RPMI7951 (cell line): ENCODE data around the gene ZBTB11. TPM values are rescaled to one million over a fixed set of nuclear protein-coding genes. Genes with fewer than 3 reads are reported as not detected.
A peak's percentile ranks its signal among the peaks of the same experiment; 100 is the strongest.
"Not testable (repeated sequence)": the region's sequence is repeated elsewhere in the genome, so short reads cannot be mapped to it uniquely, and the experiment has no call there.

Experiments
- DNase-seq: peaks from one replicate; pipeline ENCODE4 v3.0.0-alpha.2; 2012; ENCODE audit warnings: low read depth
- total RNA-seq: library from RNA; depleted of rRNA; stranded (reverse); fragments of >200 nt; shearing (Covaris generic); gene quantifications from 2 replicates; pipeline ENCODE4 v1.2.3, GENCODE V29; 2014; rRNA removed

Gene ZBTB11
- total RNA-seq, result 20.1 and 21.4 TPM in 2 replicates

DNA sequence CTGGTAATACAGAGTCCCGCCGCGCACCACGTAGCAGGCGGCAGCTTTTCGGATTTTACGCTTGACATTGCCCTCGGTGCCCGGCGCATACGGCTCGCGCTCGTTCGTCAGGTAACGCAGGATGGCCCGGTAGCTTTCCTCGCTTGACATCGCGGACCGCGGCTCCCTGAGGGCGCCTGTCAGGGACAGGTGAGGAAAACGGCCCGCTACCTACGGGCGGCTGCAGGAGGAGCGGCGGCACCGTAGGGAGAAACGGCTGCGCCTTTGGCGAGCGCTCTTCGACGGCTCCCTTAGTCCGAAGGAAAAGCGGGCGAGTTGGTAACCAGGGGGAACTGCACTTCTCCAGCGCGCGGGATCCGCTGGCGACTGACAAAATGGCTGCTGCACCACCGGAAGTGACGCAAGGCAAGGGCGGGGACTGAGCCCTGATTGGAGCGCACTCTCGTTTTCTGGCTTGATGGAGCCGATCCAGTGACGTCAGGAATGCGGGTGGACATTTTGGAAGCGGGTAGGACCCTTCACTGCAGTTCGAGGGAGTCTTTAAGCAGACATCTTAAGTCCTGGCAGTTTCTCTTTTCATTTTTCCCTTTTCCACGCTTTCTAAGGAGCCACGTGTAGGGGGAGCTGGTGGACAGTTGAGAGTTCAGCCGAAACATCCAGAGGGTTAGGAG is at the start of gene ZBTB11:
ZBTB11 (minus strand) TSS at position 368 of the 671 bp plus-strand sequence; CDS start at position 150, 218 bp downstream.
- peak; percentile 100 for DNase-seq

DNA sequence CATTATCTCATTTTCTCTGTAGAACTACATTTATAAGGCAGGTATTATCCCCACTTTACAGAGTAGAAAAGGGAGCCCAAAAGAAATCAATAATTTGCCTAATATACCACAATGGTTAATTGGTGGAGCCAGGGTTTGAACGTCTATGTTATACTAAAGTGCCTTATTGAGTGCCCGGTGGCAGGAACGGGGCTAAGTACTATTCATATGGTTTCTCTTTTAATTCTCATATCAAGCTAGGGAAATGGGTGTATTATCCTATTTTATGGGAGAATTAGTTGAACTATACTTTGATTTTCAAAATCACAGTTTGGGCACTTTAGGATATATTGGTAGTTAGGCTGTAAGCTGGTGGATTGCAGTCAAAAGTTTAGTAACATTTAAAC is 49.0 kb upstream of the ZBTB11 start:
- peak; percentile 8 for DNase-seq

- DNase-seq, result peak; percentile 57
Observed at GRCh38 chr3:101725194-101725889, 48.4 kb upstream of the ZBTB11 start.

GRCh38 chr3:101724329-101725193 is 47.6 kb upstream of the ZBTB11 start, which contains the start of gene CEP97:
Gene CEP97, plus strand, starts transcription at chr3:101724614. Its CDS starts 63 bp downstream, at chr3:101724677.
- DNase-seq, result peak; percentile 92

DNA sequence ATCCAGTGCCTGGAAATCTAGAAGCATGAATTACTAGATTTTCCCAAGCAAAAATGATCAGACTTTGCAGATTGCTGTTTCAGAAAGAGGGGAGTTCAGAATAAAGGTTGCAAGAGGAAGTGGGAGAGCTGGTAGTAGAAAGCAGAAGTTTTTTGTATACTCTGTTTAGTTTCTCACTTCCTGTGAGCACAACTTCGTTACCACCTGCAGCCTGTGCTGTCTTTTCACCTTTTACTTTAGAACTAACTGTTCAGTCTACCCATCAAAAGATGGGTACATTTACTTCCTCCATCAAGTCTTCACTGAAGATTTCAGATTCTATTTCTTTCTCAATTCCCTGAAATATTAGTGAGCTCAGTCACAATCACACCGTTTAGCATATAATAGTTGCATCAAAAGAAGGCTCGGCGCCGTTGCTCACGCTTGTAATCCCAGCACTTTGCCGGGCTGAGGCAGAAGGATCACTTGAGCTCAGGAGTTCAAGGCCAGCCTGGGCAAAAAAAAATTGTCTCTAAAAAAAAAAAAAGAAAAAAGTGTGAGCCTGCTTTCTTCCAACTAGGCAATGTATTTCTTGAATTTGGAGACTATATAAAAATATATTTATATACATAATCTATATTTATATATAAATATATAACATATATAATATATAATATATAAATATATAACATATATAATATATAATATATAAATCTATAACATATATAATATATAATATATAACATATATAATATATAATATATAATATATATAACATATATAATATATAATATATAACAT is 45.7 kb upstream of the ZBTB11 start:
- DNase-seq, result no peak

DNA sequence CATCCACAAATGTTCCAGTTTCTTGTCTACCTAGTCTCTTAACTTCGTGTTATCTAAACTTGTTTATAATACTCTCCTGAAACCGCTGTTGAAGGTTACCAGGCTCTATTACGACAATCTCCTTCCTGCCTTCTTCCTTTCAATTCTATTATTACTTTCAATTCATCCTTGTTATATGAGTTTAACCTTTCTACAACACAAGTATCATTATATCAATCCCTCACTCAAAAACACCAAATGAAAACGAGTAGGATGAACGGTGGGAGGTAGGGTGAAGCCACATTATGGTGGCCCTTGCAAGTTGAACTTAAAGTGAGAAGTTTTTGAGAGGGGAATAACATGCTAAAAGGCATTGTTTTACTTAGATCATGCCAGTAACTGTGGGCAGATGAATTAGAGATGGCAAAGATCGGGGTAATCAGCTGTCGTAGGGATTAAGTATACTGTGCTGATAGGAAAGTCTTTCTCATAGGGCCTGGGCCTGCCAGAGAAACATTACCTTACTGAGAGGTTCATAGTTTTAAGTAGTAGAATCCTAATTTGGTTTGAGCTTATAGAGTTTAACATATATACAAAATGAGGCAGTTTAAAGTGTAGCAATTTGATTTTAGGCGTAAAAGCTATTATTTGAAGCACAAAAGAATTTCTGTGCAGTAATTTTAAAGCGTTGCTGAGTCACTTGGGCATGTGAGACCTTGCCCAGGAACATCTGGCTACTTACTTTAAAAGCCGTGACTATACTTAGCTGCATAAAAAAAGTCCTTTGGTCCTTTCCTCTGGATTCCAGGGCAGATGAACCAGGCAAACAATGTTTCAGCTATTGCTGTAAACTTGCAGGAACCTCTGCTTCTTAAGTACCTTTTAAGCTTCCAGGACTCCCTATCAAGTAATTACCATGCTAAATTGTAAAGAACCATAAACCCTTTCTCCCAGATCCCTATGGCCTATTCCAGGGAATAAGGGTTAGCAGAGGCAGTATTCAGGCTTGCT is 44.2 kb upstream of the ZBTB11 start:
- DNase-seq, result peak; percentile 39

DNA sequence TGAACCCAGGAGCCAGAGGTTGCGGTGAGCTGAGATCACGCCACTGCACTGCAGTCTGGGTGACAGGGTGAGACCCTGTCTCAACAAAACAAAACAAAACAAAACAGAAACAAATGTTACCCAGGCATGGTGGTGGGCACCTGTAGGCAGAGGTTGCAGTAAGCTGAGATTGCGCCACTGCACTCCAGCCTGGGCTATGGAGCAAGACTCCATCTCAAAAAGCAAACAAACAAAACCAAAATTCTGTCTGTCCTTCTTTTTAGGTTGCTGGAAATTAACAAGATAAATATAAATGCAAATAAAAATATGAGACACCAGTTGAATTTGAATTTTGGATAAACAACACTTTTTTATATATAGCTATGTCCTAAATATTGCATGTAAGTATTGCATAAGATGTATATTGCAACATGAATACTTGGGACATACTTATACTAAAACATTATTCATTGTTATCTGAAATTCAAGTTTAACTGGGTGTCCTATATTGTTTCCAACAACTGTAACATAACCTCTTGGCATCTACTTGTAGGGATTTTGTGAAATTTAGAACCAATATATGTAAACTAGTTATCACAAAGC is 42.8 kb upstream of the ZBTB11 start:
- no peak for DNase-seq

DNA sequence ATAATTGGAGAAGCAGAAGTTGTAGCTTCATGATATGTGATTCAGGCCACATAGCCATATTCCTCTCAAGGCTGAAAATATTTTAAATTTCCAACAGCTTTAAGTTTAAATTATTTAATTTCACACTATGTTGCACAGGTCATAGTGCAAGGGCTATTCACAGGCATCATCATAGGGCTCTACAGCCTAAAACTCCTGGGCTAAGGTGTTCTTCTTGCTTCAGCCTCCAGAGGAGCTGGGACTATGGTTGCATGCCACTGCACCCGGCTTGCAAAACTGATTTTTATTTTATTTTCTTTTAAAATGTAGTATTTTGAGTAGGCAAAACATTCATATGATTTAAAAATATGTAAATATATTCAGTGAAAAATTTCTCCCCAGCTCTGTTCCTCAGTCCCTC is 41.5 kb upstream of the ZBTB11 start:
- no peak for DNase-seq

GRCh38 chr3:101709126-101709525 is 32.2 kb upstream of the ZBTB11 start:
- no peak for DNase-seq

GRCh38 chr3:101704639-101705038 is 27.7 kb upstream of the ZBTB11 start:
- not testable (repeated sequence) for DNase-seq

- no peak for DNase-seq
Observed at GRCh38 chr3:101703169-101703568, 26.2 kb upstream of the ZBTB11 start.

DNA sequence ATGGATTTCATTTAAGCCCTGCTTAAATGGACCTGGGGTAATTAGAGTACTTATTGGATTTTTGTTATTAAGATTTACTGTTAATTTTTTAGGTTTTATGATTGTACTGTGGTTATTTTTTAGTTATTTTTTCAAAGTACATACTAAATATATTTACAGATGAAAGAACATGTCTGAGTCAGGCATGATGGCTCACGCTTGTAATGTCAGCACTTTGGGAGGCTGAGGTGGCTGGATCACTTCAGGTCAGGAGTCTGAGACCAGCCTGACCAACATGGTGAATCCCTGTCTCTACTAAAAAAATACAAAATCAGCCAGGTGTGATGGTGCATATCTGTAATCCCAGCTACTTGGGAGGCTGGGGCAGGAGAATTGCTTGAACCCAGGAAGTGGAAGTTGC is 25.8 kb upstream of the ZBTB11 start:
- DNase-seq, result no peak

DNA sequence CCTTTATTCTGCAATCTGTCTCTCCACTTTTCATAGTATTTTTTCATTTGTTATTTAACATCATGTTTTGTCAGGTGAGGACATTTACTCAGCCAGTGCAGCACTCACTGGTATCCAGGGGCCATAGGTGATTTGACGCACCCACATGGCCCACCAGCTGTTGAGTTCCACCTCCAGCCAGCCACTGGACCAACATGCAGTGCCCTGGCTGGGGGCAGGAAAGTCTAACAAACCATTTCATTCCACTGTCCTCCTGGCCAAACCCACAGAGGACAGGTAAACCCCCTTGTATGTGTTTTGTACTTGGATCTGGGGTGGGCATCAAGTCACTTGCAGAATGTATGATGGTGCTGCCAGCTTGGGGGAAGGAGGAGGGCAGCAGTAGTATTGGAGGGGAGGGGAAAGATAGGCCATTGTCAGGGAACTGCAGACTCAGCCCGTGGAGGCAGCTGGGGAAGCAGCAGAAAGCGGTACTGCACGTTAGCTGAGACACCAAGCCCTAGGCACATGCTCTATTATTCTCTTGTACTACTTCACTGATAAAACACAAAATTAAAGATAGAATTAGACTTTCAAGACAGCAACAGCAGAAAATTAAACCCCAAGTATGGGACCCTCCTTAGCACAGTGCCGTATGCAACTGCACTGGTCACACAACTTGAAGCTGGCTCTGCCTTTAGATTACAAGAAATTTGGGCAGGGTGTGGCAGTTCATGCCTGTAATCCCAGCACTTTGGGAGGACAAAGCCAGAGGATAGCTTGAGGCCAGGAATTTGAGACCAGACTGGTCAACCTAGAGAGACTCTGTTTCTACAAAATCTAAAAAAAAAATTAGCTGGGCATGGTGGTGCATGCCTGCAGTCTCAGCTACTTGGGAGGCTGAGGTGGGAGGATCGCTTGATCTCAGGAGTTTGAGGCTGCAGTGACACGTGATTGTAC is 25.0 kb upstream of the ZBTB11 start:
- no peak for DNase-seq

- DNase-seq, result peak; percentile 68
Observed at GRCh38 chr3:101695779-101696372, 18.9 kb upstream of the ZBTB11 start.

GRCh38 chr3:101694836-101695235 is 17.9 kb upstream of the ZBTB11 start:
- not testable (repeated sequence) for DNase-seq

- DNase-seq, result peak; percentile 71
Observed at GRCh38 chr3:101693540-101693939, 16.6 kb upstream of the ZBTB11 start.

GRCh38 chr3:101691685-101692671 is 15.0 kb upstream of the ZBTB11 start:
- not testable (repeated sequence) for DNase-seq
